ENCODE results near the gene PIMREG. TPM values are rescaled to one million over a fixed set of nuclear protein-coding genes. Genes with fewer than 3 reads are reported as not detected.

The PIMREG gene
- total RNA-seq, 1 donor from 2014 or later: 0.27 TPM

DNA sequence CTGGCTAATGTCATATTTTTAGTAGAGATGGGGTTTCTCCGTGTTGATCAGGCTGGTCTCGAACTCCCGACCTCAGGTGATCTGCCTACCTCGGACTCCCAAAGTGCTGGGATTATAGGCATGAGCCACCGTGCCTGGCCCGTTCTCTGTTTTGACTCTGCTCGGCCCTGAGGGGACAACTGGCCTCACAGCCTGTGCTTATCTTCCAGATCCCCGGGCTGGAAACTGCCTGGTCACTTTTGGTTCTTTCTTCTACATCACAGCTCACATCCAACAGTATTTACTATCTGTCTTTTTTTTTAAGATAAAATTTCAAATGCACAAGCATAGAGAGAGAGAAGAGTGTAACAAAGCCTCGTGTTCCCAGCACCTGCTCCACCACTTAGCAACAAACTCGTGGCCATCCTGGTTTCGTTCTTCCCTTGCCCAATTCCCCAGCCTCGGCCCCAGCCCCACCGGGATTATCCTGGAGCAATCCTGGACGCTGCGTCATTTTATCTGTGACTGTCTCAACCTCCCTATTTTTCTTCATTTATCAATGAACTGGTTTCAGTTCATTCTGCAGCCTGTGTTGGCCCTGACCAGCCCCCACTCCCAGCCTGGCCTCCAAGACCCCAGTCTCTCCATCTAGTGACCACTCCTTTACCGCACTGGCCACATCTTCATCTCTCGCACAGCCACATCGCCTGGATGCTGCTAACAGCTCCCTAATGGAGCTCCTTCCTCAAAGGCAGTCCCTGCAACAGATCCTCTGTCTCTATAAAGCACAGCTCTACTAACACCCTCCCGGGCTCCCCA, 21.1 kb downstream of the PIMREG start:
- H3K9me3 Mint-ChIP-seq: peaks cover 3% of the 10 kb centered on the region
- no peaks in the 10 kb centered on the region for H3K36me3 Mint-ChIP-seq (ENCODE audit: low read depth)
- ATAC-seq (ENCODE audit: low read depth) (no peak), DNase-seq (no peak)
- TF ChIP-seq, protein P1, sequence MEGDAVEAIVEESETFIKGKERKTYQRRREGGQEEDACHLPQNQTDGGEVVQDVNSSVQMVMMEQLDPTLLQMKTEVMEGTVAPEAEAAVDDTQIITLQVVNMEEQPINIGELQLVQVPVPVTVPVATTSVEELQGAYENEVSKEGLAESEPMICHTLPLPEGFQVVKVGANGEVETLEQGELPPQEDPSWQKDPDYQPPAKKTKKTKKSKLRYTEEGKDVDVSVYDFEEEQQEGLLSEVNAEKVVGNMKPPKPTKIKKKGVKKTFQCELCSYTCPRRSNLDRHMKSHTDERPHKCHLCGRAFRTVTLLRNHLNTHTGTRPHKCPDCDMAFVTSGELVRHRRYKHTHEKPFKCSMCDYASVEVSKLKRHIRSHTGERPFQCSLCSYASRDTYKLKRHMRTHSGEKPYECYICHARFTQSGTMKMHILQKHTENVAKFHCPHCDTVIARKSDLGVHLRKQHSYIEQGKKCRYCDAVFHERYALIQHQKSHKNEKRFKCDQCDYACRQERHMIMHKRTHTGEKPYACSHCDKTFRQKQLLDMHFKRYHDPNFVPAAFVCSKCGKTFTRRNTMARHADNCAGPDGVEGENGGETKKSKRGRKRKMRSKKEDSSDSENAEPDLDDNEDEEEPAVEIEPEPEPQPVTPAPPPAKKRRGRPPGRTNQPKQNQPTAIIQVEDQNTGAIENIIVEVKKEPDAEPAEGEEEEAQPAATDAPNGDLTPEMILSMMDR (IDR thresholded peaks at IDR 0.05): no peak
- no peak overlapping the region for H3K4me3 Mint-ChIP-seq
- peaks cover 3% of the 10 kb centered on the region for H3K27me3 Mint-ChIP-seq
- no peak overlapping the region for H3K27ac Mint-ChIP-seq
- no peaks in the 10 kb centered on the region for H3K4me1 Mint-ChIP-seq
- ChIA-PET POLR2A (no interaction called here), CTCF (interaction anchor here (1.5 kb wide), 1 partner anchor 8 kb away, joined by 3 read pairs; no protein-coding TSS in a partner anchor)
- intact Hi-C loops (cut with micrococcal nuclease): no loop called here

DNA sequence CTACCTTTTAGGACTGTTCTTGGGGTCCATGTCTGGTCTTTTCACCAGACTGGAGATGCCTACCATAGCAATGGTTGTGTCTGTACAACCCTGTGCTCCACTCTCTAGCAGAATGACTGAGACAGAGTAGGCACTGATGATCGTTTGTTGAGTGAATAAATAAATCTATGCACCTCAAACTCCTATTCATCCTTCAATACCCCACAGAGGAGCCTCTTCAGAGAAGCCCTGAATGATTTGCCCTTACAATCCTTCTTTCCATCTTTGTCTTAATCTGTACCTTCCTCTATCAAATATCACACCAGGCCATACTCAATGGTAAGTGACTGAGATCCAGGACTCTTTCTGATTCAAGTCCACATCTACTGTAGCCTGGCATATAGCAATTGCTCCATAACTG, 23.3 kb downstream of the PIMREG start:
- peaks cover 3% of the 10 kb centered on the region for H3K9me3 Mint-ChIP-seq
- POLR2A ChIA-PET: no interaction called here
- no peak overlapping the region for H3K4me3 Mint-ChIP-seq
- ATAC-seq (ENCODE audit: low read depth): no peak
- intact Hi-C loops (cut with micrococcal nuclease): no loop called here
- H3K36me3 Mint-ChIP-seq (ENCODE audit: low read depth): no peaks in the 10 kb centered on the region
- H3K4me1 Mint-ChIP-seq: no peaks in the 10 kb centered on the region
- TF ChIP-seq, protein P1 (IDR thresholded peaks at IDR 0.05): no peak
- no peak overlapping the region for H3K27ac Mint-ChIP-seq
- H3K27me3 Mint-ChIP-seq: peaks cover 3% of the 10 kb centered on the region
- CTCF ChIA-PET: no interaction called here
- DNase-seq: no peak

DNA sequence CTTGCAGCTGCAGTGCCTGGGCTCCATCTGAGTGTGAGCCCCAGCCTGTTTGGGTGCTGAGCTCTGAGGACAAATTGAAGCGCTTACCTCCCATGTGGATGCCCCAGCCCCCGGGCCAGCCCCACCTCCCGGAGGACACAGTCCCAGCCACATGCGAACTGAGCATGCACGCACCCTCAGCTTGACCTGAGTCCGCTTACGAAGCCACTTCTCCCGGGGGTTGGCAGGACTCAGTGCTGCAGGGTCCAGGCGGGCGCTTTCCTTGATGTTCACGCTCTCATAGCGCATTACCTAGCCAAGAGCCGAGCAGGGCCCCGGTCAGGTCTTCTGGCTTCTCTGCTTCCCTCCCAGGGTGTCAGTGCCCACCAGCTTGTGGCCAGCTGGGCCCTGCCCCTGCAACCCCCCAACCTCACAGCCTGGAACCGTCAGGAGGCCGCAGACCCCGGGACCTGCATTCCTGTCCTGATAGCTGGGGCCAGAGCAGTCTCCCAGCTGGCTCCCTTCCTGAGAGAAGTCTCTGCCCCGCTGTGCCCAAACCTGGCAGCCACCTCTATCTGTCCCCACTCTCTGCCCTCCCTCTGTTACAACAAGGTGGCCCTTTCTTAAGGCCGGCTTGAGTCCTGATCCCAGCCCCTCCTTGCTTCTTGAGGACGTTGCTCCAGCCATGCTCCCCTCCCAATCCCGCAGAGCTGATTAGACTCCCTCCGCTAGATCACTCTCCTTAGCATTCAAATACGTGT, 24.0 kb downstream of the PIMREG start:
- no peaks in the 10 kb centered on the region for H3K36me3 Mint-ChIP-seq (ENCODE audit: low read depth)
- intact Hi-C loops (cut with micrococcal nuclease): no loop called here
- no peak overlapping the region for H3K27ac Mint-ChIP-seq
- TF ChIP-seq, protein P1 (IDR thresholded peaks at IDR 0.05): no peak
- H3K4me1 Mint-ChIP-seq: peaks cover 2% of the 10 kb centered on the region
- CTCF ChIA-PET: no interaction called here
- peaks cover 3% of the 10 kb centered on the region for H3K27me3 Mint-ChIP-seq
- peaks cover 3% of the 10 kb centered on the region for H3K9me3 Mint-ChIP-seq
- no peak for DNase-seq
- H3K4me3 Mint-ChIP-seq: no peak overlapping the region
- POLR2A ChIA-PET: no interaction called here
- no peak for ATAC-seq (ENCODE audit: low read depth)

DNA sequence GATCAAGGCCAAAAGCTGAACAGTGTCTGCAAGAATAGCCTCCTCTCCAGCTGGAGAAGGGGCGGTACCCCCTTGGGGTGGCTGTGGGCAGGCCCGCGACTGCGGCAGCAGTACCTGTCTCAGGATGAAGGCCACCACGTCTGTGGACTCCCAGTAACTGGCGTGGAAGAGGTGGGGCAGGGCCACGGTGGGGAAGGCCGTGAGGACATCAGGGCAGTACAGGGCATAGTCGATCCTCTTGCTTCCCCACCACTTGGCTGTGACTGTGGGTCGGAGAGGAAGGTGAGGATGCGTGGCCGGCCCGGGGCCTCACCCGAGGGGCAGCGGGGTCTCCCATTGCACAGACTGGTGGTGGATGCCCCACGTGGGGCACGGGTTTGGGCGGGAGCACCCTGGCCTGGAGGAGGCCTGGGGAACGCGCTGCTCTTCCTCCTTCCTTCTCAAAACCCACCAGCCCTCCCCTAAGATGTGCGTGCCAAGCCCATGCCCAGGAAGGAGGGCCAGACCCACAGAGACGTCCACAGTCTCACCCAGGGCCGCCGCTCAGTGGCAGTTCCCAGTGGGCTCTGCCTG, 26.0 kb downstream of the PIMREG start:
- ChIA-PET CTCF (no interaction called here), POLR2A (no interaction called here)
- Mint-ChIP-seq H3K9me3 (peaks cover 3% of the 10 kb centered on the region), H3K27ac (no peak overlapping the region), H3K36me3 (ENCODE audit: low read depth) (no peaks in the 10 kb centered on the region), H3K4me3 (no peak overlapping the region), H3K4me1 (peaks cover 3% of the 10 kb centered on the region), H3K27me3 (peaks cover 3% of the 10 kb centered on the region)
- intact Hi-C loops (cut with micrococcal nuclease): no loop called here
- DNase-seq: no peak
- TF ChIP-seq, protein P1 (IDR thresholded peaks at IDR 0.05): no peak
- no peak for ATAC-seq (ENCODE audit: low read depth)

Measured in activated B cell treated with CpG ODN at 0.5 μM for 24 hours (primary cell).